K562 (cell line): ENCODE data around the gene MYOM1. TPM values are rescaled to one million over a fixed set of nuclear protein-coding genes. Genes with fewer than 3 reads are reported as not detected.

Experiments
- ADNP ChIP-seq: fragments of 200-800 bp; sonication (Bioruptor generic); IDR thresholded peaks from 2 replicates; pipeline ENCODE4 v1.6.1; 2016; ENCODE audit warnings: missing genetic modification characterization, missing compliant biosample characterization
- BRCA1 ChIP-seq, 2 experiments: fragments of 450-650 bp in 1 of 2; sonication (generic) in 1 of 2; formaldehyde crosslinking in 1 of 2; IDR thresholded peaks; 2 replicates each; pipeline versions ENCODE4 v1.5.0 to v1.6.1; 2017 to 2020; ENCODE audit warnings: mild to moderate bottlenecking in 1 of 2, missing genetic modification reagents in 1 of 2
- CSDE1 ChIP-seq, 2 experiments: fragments of 450-650 bp; IDR thresholded peaks; 2 replicates each; pipeline ENCODE4 v1.6.1; 2016; ENCODE audit warnings: mild to moderate bottlenecking in 1 of 2
- DPF2 ChIP-seq: fragments of 450-650 bp; IDR thresholded peaks from 2 replicates; pipeline ENCODE4 v1.6.1; 2016
- E2F1 ChIP-seq: sonication (generic); formaldehyde crosslinking; IDR thresholded peaks from 2 replicates; pipeline ENCODE4 v1.8.1; 2023; ENCODE audit warnings: mild to moderate bottlenecking, missing genetic modification reagents, moderate library complexity
- EHMT2 ChIP-seq: fragments of 450-650 bp; IDR thresholded peaks from 2 replicates; pipeline ENCODE4 v1.6.1; 2018; ENCODE audit warnings: antibody characterized with exemption
- GATAD2A ChIP-seq: fragments of 450-650 bp; IDR thresholded peaks from 2 replicates; pipeline ENCODE4 v1.6.1; 2017
- JUN ChIP-seq, 2 experiments: sonication (generic) in 1 of 2; formaldehyde crosslinking in 1 of 2; IDR thresholded peaks; 2 replicates each; pipeline versions ENCODE4 v1.6.1 to v1.8.0; 2012 to 2022; ENCODE audit warnings: borderline replicate concordance in 2 of 2, mild to moderate bottlenecking in 2 of 2, improper control_type of control experiment in 1 of 2, low read depth in 1 of 2, low read length in 1 of 2, missing genetic modification reagents in 1 of 2
- NBN ChIP-seq: fragments of 450-650 bp; IDR thresholded peaks from 2 replicates; pipeline ENCODE4 v1.6.1; 2016; ENCODE audit warnings: low read depth, mild to moderate bottlenecking
- POLR2AphosphoS2 ChIP-seq: IDR thresholded peaks from 2 replicates; pipeline ENCODE4 v1.6.1; 2012; ENCODE audit warnings: low read length, improper control_type of control experiment
- POLR2AphosphoS5 ChIP-seq: IDR thresholded peaks from 2 replicates; pipeline ENCODE4 v1.6.1; 2011; ENCODE audit warnings: mild to moderate bottlenecking, low read depth, low read length, moderate library complexity; ENCODE audit not compliant: control insufficient read depth, insufficient read depth
- SIX5 ChIP-seq, 2 experiments: IDR thresholded peaks; 2 replicates each; pipeline ENCODE4 v1.6.1; 2011; ENCODE audit warnings: low read length in 2 of 2, borderline replicate concordance in 1 of 2, low read depth in 1 of 2, mild to moderate bottlenecking in 1 of 2, moderate library complexity in 1 of 2; ENCODE audit not compliant: insufficient read depth in 1 of 2
- WHSC1 ChIP-seq: IDR thresholded peaks from one replicate; pipeline ENCODE4 v1.6.1; 2012; ENCODE audit warnings: low read length, control low read depth, inconsistent platforms
- ZBTB1 ChIP-seq: sonication (generic); formaldehyde crosslinking; IDR thresholded peaks from 2 replicates; pipeline ENCODE4 v1.8.1; 2023; ENCODE audit warnings: missing genetic modification reagents, low read depth, mild to moderate bottlenecking, borderline replicate concordance
- ZC3H4 ChIP-seq: sonication (generic); formaldehyde crosslinking; IDR thresholded peaks from 2 replicates; pipeline ENCODE4 v1.9.0; 2021; ENCODE audit warnings: missing genetic modification reagents, borderline replicate concordance
- ZNF174 ChIP-seq: fragments of 250-450 bp; sonication (Bioruptor Pico); IDR thresholded peaks from 2 replicates; pipeline ENCODE4 v1.4.0; 2020; ENCODE audit warnings: mild to moderate bottlenecking
- ZNF507 ChIP-seq: conservative IDR thresholded peaks from 2 replicates; pipeline ENCODE4 v1.6.1; 2017; ENCODE audit warnings: missing genetic modification characterization, missing compliant biosample characterization
- polyA plus RNA-seq, 8 experiments: library from polyadenylated mRNA; depleted of rRNA in 4 of 8; stranded (reverse) in 5 of 8; unstranded in 3 of 8; fragments of >200 nt; fragmentation: Nextera tagmentation in 2 of 8; fragmentation: Illumina TruSeq in 1 of 8; extraction: Ambion mirVana in 2 of 8; extraction: Trizol in 1 of 8; gene quantifications; 2 replicates each; pipeline versions ENCODE4 v1.2.1 to v1.2.3, GENCODE V29; 2011 to 2014; ENCODE audit warnings: inconsistent platforms in 1 of 8, missing spikeins in 1 of 8
- total RNA-seq, 7 experiments: library from RNA; depleted of rRNA in 6 of 7; stranded (reverse); fragments of >200 nt in 6 of 7; fragmentation: Illumina TruSeq in 2 of 7; extraction: Trizol in 2 of 7; gene quantifications; 2 replicates each; pipeline versions ENCODE4 v1.2.1 to v1.2.3, GENCODE V29; 2011 to 2021; ENCODE audit warnings: low replicate concordance in 1 of 7
- TF ChIP-seq, protein P1 (sequence below): sonication (generic); formaldehyde crosslinking; IDR thresholded peaks from 2 replicates; pipeline ENCODE4 v1.5.0; 2020; ENCODE audit warnings: missing genetic modification reagents
- TF ChIP-seq, protein P2 (sequence below): fragments of 450-650 bp; IDR thresholded peaks from 2 replicates; pipeline ENCODE4 v1.6.1; 2016
- TF ChIP-seq, protein P3 (sequence below): fragments of 450-650 bp; formaldehyde crosslinking; IDR thresholded peaks from 2 replicates; pipeline ENCODE4 v1.4.0; 2020; ENCODE audit warnings: mild to moderate bottlenecking
- TF ChIP-seq, protein P4 (sequence below): sonication (generic); formaldehyde crosslinking; IDR thresholded peaks from 2 replicates; pipeline ENCODE4 v1.8.0; 2022; ENCODE audit warnings: missing genetic modification reagents, mild to moderate bottlenecking, borderline replicate concordance

The MYOM1 gene
- total and polyA plus RNA-seq, 9 of the 15 experiments (the other 6 are each of a cell fraction or from before 2014, with no cell fraction given) = 0.01 to 0.62 (median 0.25) TPM

DNA sequence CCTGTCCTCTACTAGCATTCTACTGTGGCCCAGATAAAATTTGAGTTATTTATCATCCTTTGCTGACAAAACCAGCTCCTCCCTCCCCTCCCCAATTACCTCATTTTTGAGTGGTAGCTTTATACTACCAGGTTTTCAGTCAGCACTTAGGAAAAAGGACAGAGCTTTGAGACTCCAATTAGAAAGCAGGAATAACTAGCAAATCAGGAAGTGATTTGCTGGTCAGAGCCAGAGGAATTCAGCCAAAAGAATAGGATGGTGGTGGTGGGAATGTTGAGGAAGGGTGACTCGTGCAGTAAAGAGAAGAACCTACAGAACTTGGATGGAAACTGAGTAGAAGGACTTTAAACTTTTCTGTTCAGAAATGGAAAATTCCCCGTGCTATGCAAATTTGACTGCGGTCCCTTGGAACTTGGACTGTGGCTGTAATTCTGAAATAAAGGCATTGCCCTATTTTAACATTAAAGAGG is 45.8 kb upstream of the MYOM1 start (continued):
- TF ChIP-seq, protein P1, sequence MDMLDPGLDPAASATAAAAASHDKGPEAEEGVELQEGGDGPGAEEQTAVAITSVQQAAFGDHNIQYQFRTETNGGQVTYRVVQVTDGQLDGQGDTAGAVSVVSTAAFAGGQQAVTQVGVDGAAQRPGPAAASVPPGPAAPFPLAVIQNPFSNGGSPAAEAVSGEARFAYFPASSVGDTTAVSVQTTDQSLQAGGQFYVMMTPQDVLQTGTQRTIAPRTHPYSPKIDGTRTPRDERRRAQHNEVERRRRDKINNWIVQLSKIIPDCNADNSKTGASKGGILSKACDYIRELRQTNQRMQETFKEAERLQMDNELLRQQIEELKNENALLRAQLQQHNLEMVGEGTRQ = no peak
- no peak for TF ChIP-seq E2F1 (CRISPR knock-in tag)
- no peak for TF ChIP-seq POLR2AphosphoS2
- TF ChIP-seq, protein P2, sequence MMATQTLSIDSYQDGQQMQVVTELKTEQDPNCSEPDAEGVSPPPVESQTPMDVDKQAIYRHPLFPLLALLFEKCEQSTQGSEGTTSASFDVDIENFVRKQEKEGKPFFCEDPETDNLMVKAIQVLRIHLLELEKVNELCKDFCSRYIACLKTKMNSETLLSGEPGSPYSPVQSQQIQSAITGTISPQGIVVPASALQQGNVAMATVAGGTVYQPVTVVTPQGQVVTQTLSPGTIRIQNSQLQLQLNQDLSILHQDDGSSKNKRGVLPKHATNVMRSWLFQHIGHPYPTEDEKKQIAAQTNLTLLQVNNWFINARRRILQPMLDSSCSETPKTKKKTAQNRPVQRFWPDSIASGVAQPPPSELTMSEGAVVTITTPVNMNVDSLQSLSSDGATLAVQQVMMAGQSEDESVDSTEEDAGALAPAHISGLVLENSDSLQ = peak; percentile 90
- TF ChIP-seq WHSC1 = no peak
- TF ChIP-seq EHMT2 = peak; percentile 94
- no peak for TF ChIP-seq ZNF507 (tag)
- TF ChIP-seq, protein P3, sequence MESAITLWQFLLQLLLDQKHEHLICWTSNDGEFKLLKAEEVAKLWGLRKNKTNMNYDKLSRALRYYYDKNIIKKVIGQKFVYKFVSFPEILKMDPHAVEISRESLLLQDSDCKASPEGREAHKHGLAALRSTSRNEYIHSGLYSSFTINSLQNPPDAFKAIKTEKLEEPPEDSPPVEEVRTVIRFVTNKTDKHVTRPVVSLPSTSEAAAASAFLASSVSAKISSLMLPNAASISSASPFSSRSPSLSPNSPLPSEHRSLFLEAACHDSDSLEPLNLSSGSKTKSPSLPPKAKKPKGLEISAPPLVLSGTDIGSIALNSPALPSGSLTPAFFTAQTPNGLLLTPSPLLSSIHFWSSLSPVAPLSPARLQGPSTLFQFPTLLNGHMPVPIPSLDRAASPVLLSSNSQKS (CRISPR knock-in tag) = no peak
- no peak for TF ChIP-seq BRCA1 (IDR thresholded peaks at IDR 0.05)
- TF ChIP-seq BRCA1 (CRISPR knock-in tag; IDR thresholded peaks at IDR 0.05) = no peak
- TF ChIP-seq DPF2 = peak; percentile 5; the same call in 1 of the 2 replicates
- no peak for TF ChIP-seq SIX5 (IDR thresholded peaks at IDR 0.05; ENCODE audit: borderline replicate concordance in 1 of 2, insufficient read depth in 1 of 2, low read depth in 1 of 2, low read length in 2 of 2)
- TF ChIP-seq GATAD2A = no peak
- no peak for TF ChIP-seq ZBTB1 (CRISPR knock-in tag)
- TF ChIP-seq, protein P4, sequence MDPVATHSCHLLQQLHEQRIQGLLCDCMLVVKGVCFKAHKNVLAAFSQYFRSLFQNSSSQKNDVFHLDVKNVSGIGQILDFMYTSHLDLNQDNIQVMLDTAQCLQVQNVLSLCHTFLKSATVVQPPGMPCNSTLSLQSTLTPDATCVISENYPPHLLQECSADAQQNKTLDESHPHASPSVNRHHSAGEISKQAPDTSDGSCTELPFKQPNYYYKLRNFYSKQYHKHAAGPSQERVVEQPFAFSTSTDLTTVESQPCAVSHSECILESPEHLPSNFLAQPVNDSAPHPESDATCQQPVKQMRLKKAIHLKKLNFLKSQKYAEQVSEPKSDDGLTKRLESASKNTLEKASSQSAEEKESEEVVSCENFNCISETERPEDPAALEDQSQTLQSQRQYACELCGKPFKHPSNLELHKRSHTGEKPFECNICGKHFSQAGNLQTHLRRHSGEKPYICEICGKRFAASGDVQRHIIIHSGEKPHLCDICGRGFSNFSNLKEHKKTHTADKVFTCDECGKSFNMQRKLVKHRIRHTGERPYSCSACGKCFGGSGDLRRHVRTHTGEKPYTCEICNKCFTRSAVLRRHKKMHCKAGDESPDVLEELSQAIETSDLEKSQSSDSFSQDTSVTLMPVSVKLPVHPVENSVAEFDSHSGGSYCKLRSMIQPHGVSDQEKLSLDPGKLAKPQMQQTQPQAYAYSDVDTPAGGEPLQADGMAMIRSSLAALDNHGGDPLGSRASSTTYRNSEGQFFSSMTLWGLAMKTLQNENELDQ (CRISPR knock-in tag) = no peak
- TF ChIP-seq POLR2AphosphoS5 = 0 out of 2 replicates have a peak, but pooled peaks have one; percentile 26
- TF ChIP-seq ADNP (tag) = no peak
- TF ChIP-seq ZNF174 (CRISPR knock-in tag) = no peak
- no peak for TF ChIP-seq NBN
- no peak for TF ChIP-seq CSDE1 (IDR thresholded peaks at IDR 0.05)
- 0 out of 2 replicates have a peak, but pooled peaks have one; percentile 10 for TF ChIP-seq JUN (IDR thresholded peaks at IDR 0.05; ENCODE audit: borderline replicate concordance, low read depth, low read length)
- TF ChIP-seq JUN (CRISPR knock-in tag; IDR thresholded peaks at IDR 0.05; ENCODE audit: borderline replicate concordance) = no peak
- no peak for TF ChIP-seq ZC3H4 (CRISPR knock-in tag)
